Type B pancreatic cell (in vitro differentiated cells): Measurements from ENCODE around the gene TARS2. TPM values are rescaled to one million over a fixed set of nuclear protein-coding genes. Genes with fewer than 3 reads are reported as not detected.
A peak's percentile ranks its signal among the peaks of the same experiment; 100 is the strongest.

Experiments
- DNase-seq: peaks from one replicate; pipeline ENCODE4 v3.0.0; 2021; ENCODE audit warnings: mixed read lengths; ENCODE audit not compliant: unreplicated experiment; ENCODE audit errors: extremely low spot score
- H3K27ac Mint-ChIP-seq: 2 replicates; pipeline ENCODE4 v1.8.0; 2021; ENCODE audit warnings: mild to moderate bottlenecking, mixed read lengths
- H3K27me3 Mint-ChIP-seq: 2 replicates; pipeline ENCODE4 v1.8.0; 2021; ENCODE audit warnings: mixed read lengths
- H3K36me3 Mint-ChIP-seq: 2 replicates; pipeline ENCODE4 v1.8.0; 2021; ENCODE audit warnings: mixed read lengths
- H3K4me1 Mint-ChIP-seq: one replicate; pipeline ENCODE4 v1.8.0; 2021; ENCODE audit warnings: mixed read lengths; ENCODE audit not compliant: unreplicated experiment
- H3K4me3 Mint-ChIP-seq: 2 replicates; pipeline ENCODE4 v1.8.0; 2021; ENCODE audit warnings: mild to moderate bottlenecking, mixed read lengths
- H3K9me3 Mint-ChIP-seq: 2 replicates; pipeline ENCODE4 v1.8.0; 2021; ENCODE audit warnings: mixed read lengths
- total RNA-seq: library from RNA; stranded (reverse); gene quantifications from 2 replicates; pipeline ENCODE4 v1.2.1, GENCODE V29; 2021; ENCODE audit warnings: low replicate concordance
- TF ChIP-seq, protein P1 (sequence below): fragments of 200-600 bp; sonication (generic); conservative IDR thresholded peaks from 2 replicates; pipeline ENCODE4 v1.5.0; 2021; ENCODE audit warnings: antibody characterized with exemption, mild to moderate bottlenecking

Gene TARS2
- total RNA-seq, 1 donor from 2014 or later, result 36.6 TPM

GRCh38 chr1:150543500-150544143 is 56.4 kb downstream of the TARS2 start:
- Mint-ChIP-seq H3K27ac (peak overlapping the region; percentile 28), H3K9me3 (no peaks in the 10 kb centered on the region), H3K27me3 (no peaks in the 10 kb centered on the region), H3K36me3 (no peaks in the 10 kb centered on the region), H3K4me1 (peaks cover 24% of the 10 kb centered on the region), H3K4me3 (no peak overlapping the region)
- no peak for DNase-seq
- TF ChIP-seq, protein P1, sequence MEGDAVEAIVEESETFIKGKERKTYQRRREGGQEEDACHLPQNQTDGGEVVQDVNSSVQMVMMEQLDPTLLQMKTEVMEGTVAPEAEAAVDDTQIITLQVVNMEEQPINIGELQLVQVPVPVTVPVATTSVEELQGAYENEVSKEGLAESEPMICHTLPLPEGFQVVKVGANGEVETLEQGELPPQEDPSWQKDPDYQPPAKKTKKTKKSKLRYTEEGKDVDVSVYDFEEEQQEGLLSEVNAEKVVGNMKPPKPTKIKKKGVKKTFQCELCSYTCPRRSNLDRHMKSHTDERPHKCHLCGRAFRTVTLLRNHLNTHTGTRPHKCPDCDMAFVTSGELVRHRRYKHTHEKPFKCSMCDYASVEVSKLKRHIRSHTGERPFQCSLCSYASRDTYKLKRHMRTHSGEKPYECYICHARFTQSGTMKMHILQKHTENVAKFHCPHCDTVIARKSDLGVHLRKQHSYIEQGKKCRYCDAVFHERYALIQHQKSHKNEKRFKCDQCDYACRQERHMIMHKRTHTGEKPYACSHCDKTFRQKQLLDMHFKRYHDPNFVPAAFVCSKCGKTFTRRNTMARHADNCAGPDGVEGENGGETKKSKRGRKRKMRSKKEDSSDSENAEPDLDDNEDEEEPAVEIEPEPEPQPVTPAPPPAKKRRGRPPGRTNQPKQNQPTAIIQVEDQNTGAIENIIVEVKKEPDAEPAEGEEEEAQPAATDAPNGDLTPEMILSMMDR, result no peak

GRCh38 chr1:150544204-150544603 is 57.0 kb downstream of the TARS2 start:
- Mint-ChIP-seq H3K27ac (no peak overlapping the region), H3K36me3 (no peaks in the 10 kb centered on the region), H3K9me3 (no peaks in the 10 kb centered on the region), H3K4me3 (no peak overlapping the region), H3K27me3 (no peaks in the 10 kb centered on the region), H3K4me1 (peaks cover 22% of the 10 kb centered on the region)
- DNase-seq, result no peak
- TF ChIP-seq, protein P1, result no peak

- Mint-ChIP-seq H3K4me1 (peaks cover 25% of the 10 kb centered on the region), H3K9me3 (no peaks in the 10 kb centered on the region), H3K4me3 (no peak overlapping the region), H3K36me3 (no peaks in the 10 kb centered on the region), H3K27ac (no peak overlapping the region), H3K27me3 (peaks cover 4% of the 10 kb centered on the region)
- TF ChIP-seq, protein P1, result no peak
- DNase-seq, result no peak
Observed at GRCh38 chr1:150545486-150546032, 58.3 kb downstream of the TARS2 start.

DNA sequence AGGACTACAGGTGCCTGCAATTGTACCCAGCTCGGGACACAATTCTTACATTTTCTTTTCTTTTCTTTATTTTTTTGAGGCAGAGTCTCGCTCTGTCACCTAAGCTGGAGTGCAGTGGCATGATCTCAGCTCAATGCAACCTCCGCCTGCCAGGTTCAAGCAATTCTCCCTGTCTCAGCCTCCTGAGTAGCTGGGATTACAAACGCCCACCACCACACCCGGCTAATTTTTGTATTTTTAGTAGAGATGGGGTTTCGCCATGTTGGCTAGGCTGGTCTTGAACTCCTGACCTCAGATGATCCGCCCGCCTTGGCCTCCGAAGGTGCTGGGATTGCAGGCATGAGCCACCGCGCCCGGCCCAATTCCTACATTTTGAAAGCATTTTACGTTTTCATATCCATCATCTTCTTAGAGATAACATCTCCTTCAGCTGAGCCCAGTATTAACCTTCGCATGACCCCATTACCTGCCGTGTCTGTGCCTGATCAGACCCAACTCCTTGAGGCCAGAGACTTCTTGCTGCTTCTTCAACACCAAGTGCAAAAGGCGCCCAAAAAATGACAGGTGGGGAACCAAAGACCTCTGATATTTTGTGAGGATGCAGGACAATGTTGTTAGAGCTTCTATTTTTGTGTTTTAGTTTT is 59.2 kb downstream of the TARS2 start:
- H3K36me3 Mint-ChIP-seq, result no peaks in the 10 kb centered on the region
- H3K27ac Mint-ChIP-seq, result peak overlapping the region; percentile 51
- H3K4me1 Mint-ChIP-seq, result peaks cover 30% of the 10 kb centered on the region
- H3K9me3 Mint-ChIP-seq, result no peaks in the 10 kb centered on the region
- no peak for DNase-seq
- peaks cover 4% of the 10 kb centered on the region for H3K27me3 Mint-ChIP-seq
- TF ChIP-seq, protein P1, result no peak
- no peak overlapping the region for H3K4me3 Mint-ChIP-seq

DNA sequence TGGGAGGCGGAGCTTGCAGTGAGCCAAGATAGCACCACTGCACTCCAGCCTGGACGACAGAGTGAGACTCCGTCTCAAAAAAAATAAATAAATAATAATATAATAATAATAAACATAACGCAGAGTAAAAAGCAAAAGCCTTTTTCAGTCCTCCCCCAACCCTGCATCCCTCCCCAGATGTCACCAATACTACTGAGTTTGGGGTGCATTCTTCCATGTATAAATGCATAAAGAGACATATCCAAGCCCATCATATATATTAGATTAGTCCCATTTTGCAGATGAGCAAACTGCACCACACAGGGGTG is 61.1 kb downstream of the TARS2 start:
- Mint-ChIP-seq H3K4me3 (peak overlapping the region; percentile 87), H3K27me3 (peaks cover 4% of the 10 kb centered on the region), H3K9me3 (no peaks in the 10 kb centered on the region), H3K36me3 (no peaks in the 10 kb centered on the region), H3K27ac (peak overlapping the region; percentile 80), H3K4me1 (peaks cover 36% of the 10 kb centered on the region)
- DNase-seq, result no peak
- TF ChIP-seq, protein P1, result no peak
